Hematopoietic multipotent progenitor cell treated with erythropoietin and hydrocortisone succinate and interleukin-3 and kit ligand, for 17 days (in vitro differentiated cells): ENCODE data around the gene TAF9B.
"Not testable (repeated sequence)": the region's sequence is repeated elsewhere in the genome, so short reads cannot be mapped to it uniquely, and the experiment has no call there.

Source experiments
- DNase-seq: peaks from one replicate; pipeline ENCODE4 v3.0.0-alpha.2; 2015; ENCODE audit warnings: low spot score

The TAF9B gene, protein sequence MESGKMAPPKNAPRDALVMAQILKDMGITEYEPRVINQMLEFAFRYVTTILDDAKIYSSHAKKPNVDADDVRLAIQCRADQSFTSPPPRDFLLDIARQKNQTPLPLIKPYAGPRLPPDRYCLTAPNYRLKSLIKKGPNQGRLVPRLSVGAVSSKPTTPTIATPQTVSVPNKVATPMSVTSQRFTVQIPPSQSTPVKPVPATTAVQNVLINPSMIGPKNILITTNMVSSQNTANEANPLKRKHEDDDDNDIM

GRCh38 chrX:78139160-78140123 lies at the start of gene TAF9B:
TAF9B (minus strand) TSS chrX:78139650; CDS start chrX:78139611, 39 bp downstream.
- peak; percentile 67 for DNase-seq

GRCh38 chrX:78182881-78183280 lies 43.4 kb upstream of the TAF9B start:
- DNase-seq = no peak

- DNase-seq = no peak
These were observed 41.9 kb upstream of the TAF9B start for GRCh38 chrX:78181307-78181706.

GRCh38 chrX:78168065-78168464 lies 28.6 kb upstream of the TAF9B start:
- DNase-seq = no peak

GRCh38 chrX:78165425-78165824 lies 26.0 kb upstream of the TAF9B start:
- DNase-seq = no peak

DNA sequence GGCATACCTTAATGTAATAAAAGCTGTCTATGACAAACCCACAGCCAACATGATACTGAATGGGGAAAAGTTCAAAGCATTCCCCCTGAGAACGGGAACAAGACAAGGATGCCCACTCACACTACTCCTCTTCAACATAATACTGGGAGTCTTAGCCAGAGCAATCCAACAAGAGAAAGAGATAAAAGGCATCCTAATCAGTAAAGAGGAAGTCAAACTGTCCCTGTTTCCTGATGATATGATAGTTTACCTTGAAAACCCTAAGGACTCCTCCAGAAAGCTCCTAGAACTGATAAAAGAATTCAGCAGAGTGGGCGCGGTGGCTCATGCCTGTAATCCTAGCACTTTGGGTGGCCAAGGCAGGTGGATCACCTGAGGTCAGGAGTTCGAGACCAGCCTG lies 23.7 kb upstream of the TAF9B start:
- not testable (repeated sequence) for DNase-seq

- DNase-seq = not testable (repeated sequence)
These were observed 21.3 kb upstream of the TAF9B start for GRCh38 chrX:78160711-78161110.

DNA sequence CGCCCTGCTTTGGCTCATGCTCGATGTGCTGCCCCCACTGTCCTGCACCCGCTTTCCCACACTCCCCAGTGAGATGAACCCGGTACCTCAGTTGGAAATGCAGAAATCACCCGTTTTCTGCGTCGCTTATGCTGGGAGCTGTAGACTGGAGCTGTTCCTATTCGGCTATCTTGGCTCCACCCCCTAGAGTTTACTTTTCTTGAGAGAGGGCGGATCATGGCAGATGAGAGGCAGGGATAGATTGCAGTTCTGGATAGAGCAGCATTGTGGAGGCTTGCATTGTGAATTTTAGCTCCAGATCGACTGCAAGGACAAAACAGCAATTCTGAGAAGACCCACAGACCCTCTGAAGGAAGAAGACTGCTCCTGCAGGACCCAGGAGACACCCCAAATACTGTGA lies 18.4 kb upstream of the TAF9B start:
- DNase-seq = not testable (repeated sequence)

DNA sequence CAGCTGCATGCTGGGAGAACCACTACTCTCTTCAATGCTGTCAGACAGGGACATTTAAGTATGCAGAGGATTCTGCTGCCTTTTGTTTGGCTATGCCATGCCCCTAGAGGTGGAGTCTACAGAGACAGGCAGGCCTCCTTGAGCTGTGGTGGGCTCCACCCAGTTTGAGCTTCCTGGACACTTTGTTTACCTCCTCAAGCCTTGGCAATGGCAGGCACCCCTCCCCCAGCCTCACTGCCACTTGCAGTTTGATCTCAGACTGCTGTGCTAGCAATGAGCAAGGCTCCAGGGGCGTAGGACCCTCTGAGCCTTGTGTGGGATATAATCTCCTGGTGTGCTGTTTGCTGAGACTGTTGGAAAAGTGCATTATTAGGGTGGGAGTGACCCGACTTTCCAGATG lies 17.9 kb upstream of the TAF9B start:
- not testable (repeated sequence) for DNase-seq

DNA sequence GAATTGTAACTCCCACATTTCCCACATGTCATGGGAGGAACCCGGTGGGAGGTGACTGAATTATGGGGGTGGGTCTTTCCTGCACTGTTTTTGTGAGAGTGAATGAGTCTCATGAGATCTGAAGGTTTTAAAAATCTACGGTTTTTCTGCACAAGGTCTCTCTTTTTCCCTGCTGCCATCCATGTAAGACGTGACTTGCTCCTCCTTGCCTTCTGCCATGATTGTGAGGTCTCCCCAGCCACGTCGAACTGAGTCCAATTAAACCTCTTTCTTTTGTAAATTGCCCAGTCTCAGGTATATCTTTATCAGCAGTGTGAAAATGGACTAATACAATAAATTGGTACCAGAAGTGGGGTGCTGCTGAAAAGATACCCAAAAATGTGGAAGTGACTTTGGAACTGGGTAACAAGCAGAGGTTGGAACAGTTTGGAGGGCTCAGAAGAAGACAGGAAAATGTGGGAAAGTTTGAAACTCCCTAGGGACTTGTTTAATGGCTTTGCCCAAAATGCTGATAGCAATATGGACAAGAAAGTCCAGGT lies 7.6 kb upstream of the TAF9B start:
- DNase-seq = not testable (repeated sequence)

- no peak for DNase-seq
These were observed 756 bp upstream of the TAF9B start for GRCh38 chrX:78140206-78140605.

DNA sequence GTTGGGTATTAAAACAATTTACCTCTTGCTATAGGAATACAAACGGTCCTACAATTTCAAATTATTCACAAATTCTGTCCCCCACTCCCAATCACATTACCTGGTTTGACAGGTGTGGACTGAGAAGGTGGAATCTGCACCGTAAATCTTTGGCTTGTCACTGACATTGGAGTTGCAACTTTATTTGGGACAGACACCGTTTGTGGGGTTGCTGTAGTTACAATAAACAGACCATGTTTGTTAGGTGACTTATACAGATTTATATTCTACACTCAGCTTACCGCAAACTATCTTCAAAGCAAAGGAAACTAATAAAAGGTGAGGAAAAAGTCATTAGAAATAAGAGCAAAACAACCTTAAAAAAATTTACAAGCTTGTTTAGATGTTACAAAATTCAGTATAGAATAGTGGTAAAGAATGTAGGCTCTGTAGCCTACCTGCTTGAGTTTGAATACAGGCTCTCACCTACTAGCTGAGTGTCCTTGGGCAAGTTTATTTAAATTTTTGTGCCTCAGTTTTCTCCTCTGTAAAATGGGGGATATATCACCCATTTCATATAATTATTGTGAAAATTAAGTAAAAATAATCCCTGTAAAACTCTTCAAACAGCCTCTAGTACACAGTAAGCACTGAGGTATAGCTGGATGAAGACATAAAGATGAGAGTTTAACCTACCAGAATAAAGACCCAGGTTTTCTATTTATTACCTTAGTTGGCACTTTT lies 6.1 kb downstream of the TAF9B start:
- DNase-seq = no peak

GRCh38 chrX:78131117-78131516 lies 8.3 kb downstream of the TAF9B start:
- DNase-seq = no peak

DNA sequence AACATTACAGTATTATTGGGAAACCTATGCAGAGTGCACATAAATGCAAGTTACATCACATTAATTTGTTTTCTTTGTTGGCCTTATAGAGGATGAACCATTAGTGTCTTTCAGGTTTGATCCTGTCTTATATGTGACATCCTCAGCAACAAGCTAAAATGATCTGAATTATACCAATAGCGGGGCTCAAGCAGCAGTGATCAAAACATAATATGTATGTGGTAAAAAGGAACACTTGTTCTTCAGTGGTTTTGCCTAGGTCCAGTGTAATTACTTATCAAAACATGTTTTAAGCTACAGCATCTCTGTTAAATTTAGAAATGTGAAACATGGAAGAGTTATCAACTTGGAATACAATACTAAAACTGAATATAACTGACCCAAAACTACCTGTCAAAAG lies 9.1 kb downstream of the TAF9B start:
- no peak for DNase-seq

- no peak for DNase-seq
These were observed 9.7 kb downstream of the TAF9B start for GRCh38 chrX:78129714-78130113.

GRCh38 chrX:78125781-78126180 lies 13.7 kb downstream of the TAF9B start:
- DNase-seq = not testable (repeated sequence)

GRCh38 chrX:78125148-78125547 lies 14.3 kb downstream of the TAF9B start:
- no peak for DNase-seq

GRCh38 chrX:78124307-78124706 lies 15.1 kb downstream of the TAF9B start:
- no peak for DNase-seq

- DNase-seq = no peak
These were observed 16.3 kb downstream of the TAF9B start for GRCh38 chrX:78123190-78123589.

- DNase-seq = no peak
These were observed 19.8 kb downstream of the TAF9B start for GRCh38 chrX:78119521-78120227.

DNA sequence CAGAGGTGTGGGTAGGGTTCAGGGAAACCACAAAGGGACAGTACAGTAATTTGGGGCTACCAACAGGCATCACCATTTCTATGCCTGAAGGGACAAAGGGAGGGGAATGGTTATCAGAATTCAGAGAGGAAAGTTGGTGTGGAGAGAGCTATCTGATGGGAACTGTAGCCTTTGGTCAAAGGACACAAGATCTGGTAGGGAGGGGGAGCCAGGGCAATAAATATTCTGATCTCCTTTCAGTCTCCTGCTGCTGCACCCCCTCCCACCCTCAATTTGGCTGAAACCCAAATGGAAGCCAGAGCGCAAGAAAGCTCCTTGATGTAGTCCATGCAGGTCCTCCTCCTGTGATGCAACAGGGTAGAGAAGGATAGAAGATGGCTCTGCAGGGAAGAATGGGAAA lies 20.8 kb downstream of the TAF9B start:
- no peak for DNase-seq

GRCh38 chrX:78116766-78117165 lies 22.7 kb downstream of the TAF9B start:
- no peak for DNase-seq
